C4-2B (cell line): ENCODE results near the gene PEF1.

Experiments used
- H3K27ac ChIP-seq: fragments of 450-650 bp; 2 replicates; pipeline ENCODE4 v1.5.1; 2017
- CTCF ChIP-seq: fragments of 450-650 bp; conservative IDR thresholded peaks from 2 replicates; pipeline ENCODE4 v1.5.1; 2017; ENCODE audit warnings: mild to moderate bottlenecking
- ZFX ChIP-seq: fragments of 450-650 bp; IDR thresholded peaks from 2 replicates; pipeline ENCODE4 v1.6.1; 2017

Gene PEF1

GRCh38 chr1:31581821-31582810 is 62.6 kb downstream of the PEF1 start:
- H3K27ac ChIP-seq, result no peak overlapping the region
- no peak for TF ChIP-seq CTCF
- no peak for TF ChIP-seq ZFX

GRCh38 chr1:31580891-31581603 is 63.6 kb downstream of the PEF1 start:
- no peak for TF ChIP-seq ZFX
- TF ChIP-seq CTCF, result no peak
- H3K27ac ChIP-seq, result no peak overlapping the region

GRCh38 chr1:31580513-31580870 is 64.2 kb downstream of the PEF1 start:
- TF ChIP-seq CTCF (no peak), ZFX (no peak)
- no peak overlapping the region for H3K27ac ChIP-seq
